Muscle of leg (tissue), 11 donors: Measurements from ENCODE around the gene JAK2. TPM values are rescaled to one million over a fixed set of nuclear protein-coding genes. Genes with fewer than 3 reads are reported as not detected.

ENCODE experiments used
- DNase-seq: peaks from one replicate; pipeline ENCODE4 v3.0.0; 2013
- H3K27ac ChIP-seq: one replicate; pipeline ENCODE4 v1.5.1; 2013; ENCODE audit warnings: mild to moderate bottlenecking, low read length, control low read depth
- H3K27me3 ChIP-seq: one replicate; pipeline ENCODE4 v1.6.1; 2013; ENCODE audit warnings: low read length; ENCODE audit not compliant: control insufficient read depth, insufficient read depth
- H3K36me3 ChIP-seq: one replicate; pipeline ENCODE4 v1.6.1; 2013; ENCODE audit warnings: low read length; ENCODE audit not compliant: control insufficient read depth, insufficient read depth
- H3K4me1 ChIP-seq: one replicate; pipeline ENCODE4 v1.6.1; 2013; ENCODE audit warnings: low read length; ENCODE audit not compliant: control insufficient read depth, insufficient read depth
- H3K4me3 ChIP-seq: one replicate; pipeline ENCODE4 v1.5.1; 2013; ENCODE audit warnings: low read length, control low read depth
- H3K9me3 ChIP-seq: replicated peaks from 2 replicates; pipeline ENCODE4 v1.6.1; 2013; ENCODE audit warnings: low read depth, low read length; ENCODE audit not compliant: control insufficient read depth
- WGBS: methylation state at CpG from one replicate; pipeline ENCODE4 v1.1.5; 2013; ENCODE audit warnings: missing lambda C conversion rate; ENCODE audit not compliant: insufficient coverage; 5-methylcytosine and 5-hydroxymethylcytosine counted together
- polyA plus RNA-seq, 8 donors: library from polyadenylated mRNA; unstranded; fragments of 120-200 nt; gene quantifications; one replicate each; pipeline versions ENCODE4 v1.2.1 to v1.2.3, GENCODE V29; 2013; ENCODE audit warnings: inconsistent platforms in 1 of 8, low replicate concordance in 1 of 8; ENCODE audit not compliant: insufficient read length in 8 of 8, insufficient read depth in 1 of 8
- total RNA-seq: library from RNA; stranded (reverse); fragments of 120-200 nt; gene quantifications from one replicate; pipeline ENCODE4 v1.2.4, GENCODE V29; 2013

JAK2 gene
- total and polyA plus RNA-seq, 9 donors, result 6.3 to 14.1 (median 10.6) TPM

DNA sequence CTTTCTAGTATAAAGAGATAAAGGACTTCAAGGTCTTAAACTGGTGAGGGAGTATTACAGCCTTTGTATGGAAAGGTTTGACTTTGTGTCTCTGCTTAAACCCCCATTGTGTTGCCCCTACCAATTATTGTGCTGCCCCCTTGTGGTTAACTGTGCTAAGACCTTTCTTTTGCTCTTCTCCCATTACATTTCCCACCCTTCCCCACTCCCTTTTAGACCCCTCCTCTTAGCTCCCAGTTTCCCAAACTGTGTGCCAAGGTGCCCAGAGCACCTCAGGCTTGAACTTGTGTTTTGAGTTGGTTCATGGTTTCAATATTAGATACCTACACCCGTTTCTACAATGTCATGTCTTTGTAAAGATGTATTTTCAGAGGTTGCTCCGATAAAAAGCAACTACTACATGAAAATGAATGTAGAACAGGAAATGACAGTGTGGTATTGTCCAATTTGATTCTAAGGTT, 2.9 kb downstream of the JAK2 start:
- peak; percentile 65 for DNase-seq

DNA sequence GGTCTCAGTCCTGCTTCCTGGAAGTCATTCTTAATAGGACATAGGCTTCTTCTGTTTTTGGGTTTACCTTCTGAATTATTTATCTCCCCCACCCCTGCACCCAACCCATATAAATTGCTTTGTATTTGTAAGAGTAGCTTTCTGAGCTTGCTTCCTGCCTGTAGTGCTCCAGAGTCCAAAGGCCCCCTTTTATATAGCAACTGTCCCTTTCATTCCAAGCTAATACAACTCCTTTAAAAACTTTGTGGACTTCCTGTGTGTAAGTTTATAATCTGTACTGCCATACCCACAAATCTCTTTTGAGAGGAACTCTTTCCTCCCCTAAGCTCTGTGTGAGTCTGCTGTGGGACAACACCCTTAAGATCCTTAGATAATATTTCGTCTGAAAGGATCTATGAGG, 7.8 kb downstream of the JAK2 start:
- Histone ChIP-seq H3K4me3 (no peak overlapping the region), H3K36me3 (peaks cover 21% of the 10 kb centered on the region), H3K9me3 (no peaks in the 10 kb centered on the region), H3K4me1 (no peaks in the 10 kb centered on the region), H3K27me3 (no peaks in the 10 kb centered on the region), H3K27ac (no peak overlapping the region)
- DNase-seq, result no peak
- WGBS, result no CpG with 5 or more reads among the region's 1 CpG

More for the DNA sequence above, 2.9 kb downstream of the JAK2 start:
- Histone ChIP-seq H3K4me3 (no peak overlapping the region), H3K4me1 (peaks cover 10% of the 10 kb centered on the region), H3K9me3 (no peaks in the 10 kb centered on the region), H3K27me3 (no peaks in the 10 kb centered on the region), H3K27ac (no peak overlapping the region), H3K36me3 (peaks cover 10% of the 10 kb centered on the region)
- WGBS, result no CpG with 5 or more reads among the region's 2 CpGs

DNA sequence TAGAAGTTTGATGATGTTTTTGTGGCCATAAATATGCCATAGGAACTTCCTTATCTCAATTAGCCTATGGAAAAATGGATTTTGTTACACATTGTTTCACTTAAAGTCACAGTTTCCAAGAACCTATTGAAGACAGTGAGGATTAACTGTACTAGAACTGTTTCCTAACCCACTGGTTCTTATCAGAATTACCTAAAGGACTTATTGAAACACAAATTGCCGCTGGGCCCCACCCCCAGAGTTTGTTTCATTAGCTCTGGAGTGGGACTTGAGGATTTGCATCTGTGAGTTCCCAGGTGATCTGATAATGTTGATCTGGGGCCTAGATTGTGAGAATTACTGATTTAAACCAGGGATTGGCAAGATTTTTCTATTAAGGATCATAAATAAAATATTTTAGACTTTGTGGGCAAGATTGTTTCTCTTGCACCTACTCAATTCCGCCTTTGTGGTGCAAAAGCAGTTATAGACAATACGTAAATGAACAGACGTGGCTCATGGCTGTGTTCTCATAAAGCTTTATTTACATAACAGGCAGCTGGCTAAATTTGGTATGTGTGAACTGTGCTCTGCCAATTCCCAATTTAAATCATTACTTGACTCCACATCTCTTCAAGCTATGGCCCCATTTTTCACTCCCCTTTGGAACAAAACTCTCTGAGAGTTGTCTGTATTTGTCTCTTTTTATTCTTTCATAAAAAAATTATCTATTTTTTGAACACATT, 9.3 kb downstream of the JAK2 start:
- H3K4me3 ChIP-seq, result no peak overlapping the region
- WGBS, result no CpG with 5 or more reads among the region's 4 CpGs
- H3K4me1 ChIP-seq, result no peaks in the 10 kb centered on the region
- no peaks in the 10 kb centered on the region for H3K9me3 ChIP-seq
- H3K36me3 ChIP-seq, result peaks cover 21% of the 10 kb centered on the region
- no peaks in the 10 kb centered on the region for H3K27me3 ChIP-seq
- H3K27ac ChIP-seq, result no peak overlapping the region
- DNase-seq, result no peak

DNA sequence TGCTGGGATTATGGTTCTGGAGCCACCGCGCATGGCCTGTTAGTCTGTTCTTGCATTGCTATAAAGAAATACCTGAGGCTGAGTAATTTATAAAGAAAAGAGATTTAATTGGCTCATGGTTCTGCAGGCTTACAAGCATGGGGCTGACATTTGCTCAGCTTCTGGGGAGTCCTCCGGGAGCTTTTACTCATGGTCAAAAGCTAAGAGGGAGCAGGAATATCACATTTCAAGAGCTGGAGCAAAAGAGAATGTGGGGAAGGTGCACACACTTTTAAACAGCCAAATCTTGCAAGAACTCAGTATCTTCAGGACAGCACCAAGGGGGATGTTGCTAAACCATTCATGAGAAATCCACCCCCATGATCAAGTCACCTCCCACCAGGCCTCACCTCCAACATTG, 12.1 kb downstream of the JAK2 start:
- 43% methylated on average over 1 of the region's 3 CpGs for WGBS
- no peak overlapping the region for H3K4me3 ChIP-seq
- H3K27ac ChIP-seq, result no peak overlapping the region
- peaks cover 18% of the 10 kb centered on the region for H3K36me3 ChIP-seq
- peaks cover 4% of the 10 kb centered on the region for H3K9me3 ChIP-seq
- H3K27me3 ChIP-seq, result no peaks in the 10 kb centered on the region
- no peak for DNase-seq
- no peaks in the 10 kb centered on the region for H3K4me1 ChIP-seq

DNA sequence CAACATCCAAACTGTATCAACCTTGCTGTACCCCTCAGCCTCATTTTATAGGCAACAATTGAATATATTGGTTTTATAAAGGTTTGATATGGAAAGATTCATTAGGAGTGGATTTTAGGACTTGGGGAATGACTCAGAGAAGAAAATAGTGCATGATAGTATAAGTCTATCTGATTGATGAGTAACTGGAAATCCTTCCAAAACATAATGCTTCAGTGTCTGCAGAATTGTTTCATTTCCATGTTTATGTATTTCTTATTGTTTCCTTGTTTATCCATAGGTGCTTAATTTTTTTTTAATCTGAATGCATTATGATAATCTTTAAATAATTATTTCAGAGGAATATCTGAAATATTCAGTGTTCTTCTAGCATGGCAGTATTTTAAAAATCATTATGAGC, 12.6 kb downstream of the JAK2 start:
- no peaks in the 10 kb centered on the region for H3K4me1 ChIP-seq
- no peaks in the 10 kb centered on the region for H3K27me3 ChIP-seq
- peaks cover 4% of the 10 kb centered on the region for H3K9me3 ChIP-seq
- peaks cover 15% of the 10 kb centered on the region for H3K36me3 ChIP-seq
- no peak overlapping the region for H3K27ac ChIP-seq
- DNase-seq, result no peak
- H3K4me3 ChIP-seq, result no peak overlapping the region

DNA sequence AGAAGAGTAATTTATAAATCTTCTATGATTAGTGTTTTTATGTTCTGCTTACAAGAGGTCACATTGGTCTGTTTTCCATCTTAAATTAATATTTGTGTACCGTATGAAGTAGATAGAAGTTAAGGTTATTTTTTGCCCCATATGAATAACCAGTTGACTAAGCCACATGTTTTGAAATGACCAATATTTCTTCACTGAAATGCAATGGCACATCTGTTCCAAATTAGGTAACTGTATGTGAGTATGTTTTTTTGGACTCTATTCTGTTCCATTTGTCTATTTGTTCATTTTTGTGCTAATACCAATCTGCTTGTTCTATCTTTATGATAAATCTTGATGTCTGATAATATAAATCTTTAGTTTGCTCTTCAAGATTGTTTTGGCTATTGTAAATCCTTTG, 17.7 kb downstream of the JAK2 start:
- no peak for DNase-seq
- Histone ChIP-seq H3K36me3 (no peaks in the 10 kb centered on the region), H3K9me3 (peaks cover 6% of the 10 kb centered on the region), H3K4me1 (no peaks in the 10 kb centered on the region), H3K27ac (no peak overlapping the region), H3K4me3 (no peak overlapping the region), H3K27me3 (no peaks in the 10 kb centered on the region)
- no CpG with 5 or more reads among the region's 1 CpG for WGBS

DNA sequence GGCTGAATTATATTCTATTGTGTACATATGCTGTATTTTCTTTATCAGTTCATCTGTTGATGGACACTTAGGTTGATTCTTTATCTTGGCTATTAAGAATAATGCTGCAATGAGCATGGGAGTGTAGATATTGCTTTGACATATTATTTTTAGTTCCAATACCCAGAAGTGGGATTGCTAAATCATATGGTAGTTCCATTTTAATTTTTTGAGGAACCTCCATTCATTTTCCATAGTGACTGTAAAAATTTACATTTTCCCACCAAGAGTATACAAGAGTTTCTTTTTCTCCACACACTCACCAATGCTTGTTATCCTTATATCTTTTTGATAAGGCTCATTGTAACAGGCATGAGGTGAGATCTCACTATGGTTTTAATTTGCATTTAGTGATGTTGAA, 19.4 kb downstream of the JAK2 start:
- no peak for DNase-seq
- no peak overlapping the region for H3K4me3 ChIP-seq
- no peak overlapping the region for H3K27ac ChIP-seq
- H3K4me1 ChIP-seq, result no peaks in the 10 kb centered on the region
- H3K36me3 ChIP-seq, result no peaks in the 10 kb centered on the region
- no peaks in the 10 kb centered on the region for H3K27me3 ChIP-seq
- H3K9me3 ChIP-seq, result peaks cover 5% of the 10 kb centered on the region

DNA sequence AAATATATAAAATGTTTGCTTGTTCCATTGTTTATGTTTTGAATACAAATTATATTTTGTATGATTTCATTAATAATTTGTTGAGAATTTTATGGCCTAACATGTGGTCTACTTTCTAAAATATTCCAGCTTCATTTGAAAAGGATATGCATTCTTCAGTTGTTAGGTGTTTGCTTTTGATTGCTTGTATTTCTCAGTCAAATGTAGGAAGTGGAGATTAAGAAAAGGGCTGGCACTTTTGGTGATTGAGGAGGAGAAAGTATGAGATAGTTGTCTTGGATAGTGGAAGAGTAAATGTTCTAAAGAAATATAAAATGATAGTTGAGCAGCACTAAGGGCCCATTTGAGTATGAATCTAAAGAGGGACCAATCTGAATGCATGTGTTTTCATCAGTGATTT, 23.1 kb downstream of the JAK2 start:
- Histone ChIP-seq H3K36me3 (no peaks in the 10 kb centered on the region), H3K9me3 (no peaks in the 10 kb centered on the region), H3K4me1 (no peaks in the 10 kb centered on the region), H3K27me3 (no peaks in the 10 kb centered on the region), H3K4me3 (no peak overlapping the region), H3K27ac (no peak overlapping the region)
- DNase-seq, result no peak

DNA sequence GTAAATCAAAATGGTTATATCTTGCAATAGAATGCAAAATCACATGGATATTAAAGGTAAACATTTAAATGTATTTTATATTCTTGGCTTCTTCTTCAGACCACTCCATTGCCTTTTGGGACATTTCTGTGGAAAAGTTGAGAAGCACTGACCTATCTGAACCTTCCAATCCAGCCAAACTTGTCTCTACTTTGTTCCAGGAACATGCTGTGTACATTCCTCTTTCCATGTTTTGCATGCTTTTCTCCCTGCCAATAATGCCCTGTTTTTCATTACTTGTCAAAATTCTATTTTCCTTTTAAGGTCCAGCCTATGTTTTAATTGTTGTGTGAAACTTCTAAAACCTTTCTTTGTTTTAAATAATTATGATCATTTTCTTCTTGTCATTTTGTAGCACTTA, 28.3 kb downstream of the JAK2 start:
- Histone ChIP-seq H3K27me3 (no peaks in the 10 kb centered on the region), H3K27ac (no peak overlapping the region), H3K4me1 (no peaks in the 10 kb centered on the region), H3K4me3 (no peak overlapping the region), H3K9me3 (peaks cover 2% of the 10 kb centered on the region), H3K36me3 (no peaks in the 10 kb centered on the region)
- DNase-seq, result peak; percentile 80

DNA sequence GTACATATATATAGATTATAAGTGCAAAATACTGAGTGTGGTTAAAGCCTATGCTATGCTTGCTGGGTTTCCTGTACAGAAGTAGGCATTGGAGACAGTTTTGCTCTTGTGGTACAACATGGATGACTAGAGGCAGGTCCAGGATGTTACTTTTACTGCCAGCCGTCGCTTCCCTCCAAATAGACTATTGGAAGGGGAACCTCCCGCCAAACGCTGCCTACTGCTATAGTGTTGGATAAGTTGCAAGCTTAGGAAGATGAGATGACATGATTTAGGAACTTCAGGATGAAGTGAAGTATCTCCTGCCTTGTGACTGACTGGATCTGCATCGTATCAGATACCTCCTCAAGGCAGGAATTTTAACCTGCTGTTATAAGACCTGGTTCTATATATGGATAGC, 30.9 kb downstream of the JAK2 start:
- peaks cover 2% of the 10 kb centered on the region for H3K36me3 ChIP-seq
- peaks cover 8% of the 10 kb centered on the region for H3K9me3 ChIP-seq
- no peaks in the 10 kb centered on the region for H3K27me3 ChIP-seq
- DNase-seq, result no peak
- no peak overlapping the region for H3K27ac ChIP-seq
- whole genome bisulfite sequencing, result 100% methylated on average over 1 of the region's 5 CpGs
- no peak overlapping the region for H3K4me3 ChIP-seq
- no peaks in the 10 kb centered on the region for H3K4me1 ChIP-seq

DNA sequence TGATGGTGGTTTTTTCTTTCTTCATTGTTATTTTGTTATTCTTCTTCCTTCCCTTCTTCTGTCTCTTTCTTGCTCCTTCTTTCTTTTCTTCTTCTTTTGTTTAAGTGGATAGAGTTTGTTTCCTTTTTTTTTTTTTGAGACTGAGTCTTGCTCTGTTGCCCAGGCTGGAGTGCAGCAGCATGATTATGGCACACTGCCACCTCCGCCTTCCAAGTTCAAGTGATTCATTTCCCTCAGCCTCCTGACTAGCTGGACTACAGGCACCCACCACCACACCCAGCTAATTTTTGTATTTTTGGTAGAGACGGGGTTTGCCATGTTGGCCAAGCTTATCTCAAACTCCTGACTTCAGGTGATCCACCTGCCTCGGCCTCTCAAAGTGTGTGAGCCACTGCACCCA, 40.3 kb downstream of the JAK2 start:
- DNase-seq, result no peak
- 100% methylated on average over 1 of the region's 3 CpGs for WGBS

More for the DNA sequence above, 40.3 kb downstream of the JAK2 start:
- Histone ChIP-seq H3K4me1 (no peaks in the 10 kb centered on the region), H3K9me3 (no peaks in the 10 kb centered on the region), H3K36me3 (peaks cover 8% of the 10 kb centered on the region), H3K27me3 (no peaks in the 10 kb centered on the region), H3K4me3 (no peak overlapping the region), H3K27ac (no peak overlapping the region)
